HG02798 (cell line): ENCODE measurements around the gene CNP.
"Not testable (repeated sequence)": the region's sequence is repeated elsewhere in the genome, so short reads cannot be mapped to it uniquely, and the experiment has no call there.

ENCODE experiments used
- ATAC-seq: cut with Tn5 transposase; IDR thresholded peaks from one replicate; pipeline ENCODE4 v1.9.1; 2021; ENCODE audit warnings: mild to moderate bottlenecking; ENCODE audit not compliant: unreplicated experiment, poor library complexity

The CNP gene

DNA sequence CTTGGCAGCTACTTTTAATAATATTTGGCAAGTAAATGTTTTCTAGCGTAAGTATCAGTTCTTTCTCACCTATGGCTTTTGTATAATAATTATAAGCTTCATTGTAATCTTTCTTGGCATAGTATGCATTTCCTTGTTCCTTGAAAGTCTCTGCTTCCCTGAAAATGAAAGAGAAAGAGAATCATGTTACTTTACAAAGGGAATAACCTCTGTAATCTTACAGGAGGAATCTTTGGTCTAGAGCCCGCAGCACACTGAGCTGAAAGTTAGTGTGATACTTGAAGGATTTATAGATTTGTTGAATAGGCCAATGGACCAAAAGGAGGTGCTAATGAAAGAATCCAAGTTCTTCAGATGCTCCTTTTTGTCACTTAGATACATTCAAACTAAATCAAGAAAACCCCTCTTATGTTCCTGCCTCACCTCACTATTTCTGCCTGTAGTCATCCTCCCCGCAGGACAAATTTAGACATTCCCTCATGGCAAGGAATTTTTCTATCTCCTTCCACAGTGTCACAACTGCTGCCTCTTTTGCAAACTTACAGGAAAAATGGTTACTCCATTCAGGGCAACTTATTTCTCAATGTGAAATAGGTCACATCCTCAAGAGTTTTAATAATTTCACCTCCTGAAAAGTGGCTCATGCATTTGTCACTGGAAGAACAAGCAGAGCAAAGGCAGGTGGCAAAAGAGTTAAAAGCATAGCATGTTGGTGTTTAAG, 34.0 kb downstream of the CNP start:
- no peak for ATAC-seq

- ATAC-seq, result no peak
These were observed 35.1 kb downstream of the CNP start for GRCh38 chr17:42001729-42002128.

- no peak for ATAC-seq
These were observed 35.7 kb downstream of the CNP start for GRCh38 chr17:42002175-42002791.

GRCh38 chr17:42002792-42003301, 36.3 kb downstream of the CNP start:
- no peak for ATAC-seq

GRCh38 chr17:42005166-42005565, 38.6 kb downstream of the CNP start:
- ATAC-seq, result no peak

DNA sequence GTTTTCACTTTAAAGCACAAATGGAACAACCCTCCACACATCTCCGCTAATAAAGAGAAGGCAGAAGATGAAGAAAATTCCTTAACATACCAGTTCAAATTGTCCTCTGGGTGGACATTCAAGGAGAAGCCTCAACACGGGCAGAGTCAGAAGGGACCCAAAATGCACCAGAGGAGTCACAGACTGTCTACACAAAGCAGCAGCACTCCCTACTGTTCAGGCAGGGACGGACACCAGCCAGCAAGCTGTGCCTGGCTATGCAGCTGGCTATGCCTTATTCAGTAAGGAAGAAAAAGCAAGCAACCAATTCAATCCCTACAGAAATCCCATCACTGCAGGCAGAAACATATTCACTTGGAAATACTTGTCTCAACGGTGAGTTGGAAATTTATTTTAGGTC, 42.6 kb downstream of the CNP start:
- ATAC-seq, result no peak

GRCh38 chr17:42010266-42010680, 43.7 kb downstream of the CNP start:
- ATAC-seq, result not testable (repeated sequence)

- no peak for ATAC-seq
These were observed 44.4 kb downstream of the CNP start for GRCh38 chr17:42010898-42011516.

- ATAC-seq, result not testable (repeated sequence)
These were observed 45.8 kb downstream of the CNP start for GRCh38 chr17:42012363-42012762.

GRCh38 chr17:42013740-42014139, 47.1 kb downstream of the CNP start:
- not testable (repeated sequence) for ATAC-seq

DNA sequence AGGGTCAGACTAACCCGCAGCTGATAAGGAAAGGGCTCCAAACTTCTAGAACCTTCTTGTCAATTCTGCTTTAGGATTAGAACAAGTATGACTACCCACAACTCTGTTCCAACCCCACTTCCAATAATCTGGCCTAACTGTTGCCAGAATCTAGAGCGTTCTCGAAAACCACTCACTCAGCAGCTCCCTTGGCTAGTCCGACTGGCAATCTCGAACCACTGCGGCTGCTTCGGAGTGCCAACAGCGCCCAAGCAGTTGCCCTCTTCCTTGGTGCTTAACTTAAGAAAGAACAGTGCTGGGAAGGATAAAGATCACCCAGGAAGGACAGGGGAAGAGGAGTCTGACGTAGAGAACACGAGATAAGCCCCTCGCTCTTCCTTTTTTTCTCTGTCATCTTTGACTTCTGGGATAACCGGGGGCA, 49.8 kb downstream of the CNP start:
- no peak for ATAC-seq

DNA sequence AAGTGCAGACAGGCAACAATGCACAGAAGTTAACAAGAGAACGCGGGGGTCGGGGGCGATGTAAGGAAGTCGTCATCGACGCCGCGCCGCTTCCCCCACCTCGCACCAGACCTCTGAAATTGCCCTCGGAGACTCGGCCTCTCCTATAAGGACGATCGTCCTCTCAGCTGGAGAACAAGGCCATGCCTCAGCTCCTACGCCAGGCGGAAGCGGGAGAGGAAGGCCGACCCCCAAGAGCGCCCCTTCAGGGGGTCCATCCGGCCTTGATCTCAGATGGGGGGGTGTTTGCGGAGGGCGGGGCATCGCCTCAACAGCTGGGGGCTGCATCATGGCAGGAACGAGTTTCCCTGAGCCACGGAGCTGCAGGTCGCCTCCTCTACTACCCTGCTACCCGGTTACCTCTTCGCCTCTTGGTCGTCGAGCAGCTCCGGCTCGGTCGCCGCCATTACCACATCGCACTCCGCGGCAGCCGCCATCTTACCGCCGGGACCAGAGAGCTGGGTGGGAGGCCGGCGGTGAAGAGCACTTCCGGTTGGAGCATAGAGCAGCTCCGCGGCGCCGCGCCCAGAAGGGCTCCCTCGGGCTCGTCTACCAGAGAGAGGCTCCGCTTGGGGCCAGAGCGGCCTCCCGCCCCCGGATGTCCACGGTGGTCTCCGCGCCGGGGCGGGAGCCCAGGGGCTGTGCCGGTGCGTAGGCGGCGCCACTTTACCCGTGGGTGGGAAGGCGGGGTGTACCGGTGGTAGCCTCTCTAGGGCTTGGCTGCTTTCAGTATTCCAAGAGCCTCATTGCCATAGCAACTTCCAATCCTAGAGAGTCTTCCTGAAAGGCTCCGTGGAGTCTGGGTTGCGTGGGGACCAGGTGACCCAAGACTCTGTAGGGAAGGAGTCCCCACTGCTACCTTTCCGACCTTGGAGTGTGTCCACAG, 50.6 kb downstream of the CNP start, which contains the start of gene DNAJC7:
DNAJC7 (minus strand) TSS at position 499 of the 925 bp plus-strand sequence; CDS start at position 476, 23 bp downstream.
- peak; percentile 85 for ATAC-seq

DNA sequence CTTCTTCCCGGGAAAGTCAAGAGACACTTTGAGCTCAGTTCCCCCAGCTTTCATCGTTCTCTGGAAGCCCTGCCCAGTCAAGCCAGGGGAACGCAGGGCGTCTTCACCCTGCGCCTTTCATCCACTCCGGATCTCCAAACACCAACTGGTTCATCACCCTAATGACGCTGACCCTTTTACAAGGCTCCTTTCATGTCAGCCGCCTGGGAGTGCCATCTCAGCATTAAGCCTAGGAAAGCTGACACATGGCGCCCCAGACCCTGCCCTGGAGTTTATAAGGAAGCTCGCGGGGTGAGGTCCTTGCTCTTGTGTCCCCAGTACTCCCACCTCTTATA, 51.2 kb downstream of the CNP start:
- ATAC-seq, result no peak

- no peak for ATAC-seq
These were observed 51.7 kb downstream of the CNP start for GRCh38 chr17:42018339-42018738.

GRCh38 chr17:42018988-42019387, 52.4 kb downstream of the CNP start:
- no peak for ATAC-seq

GRCh38 chr17:42019509-42020404, 53.2 kb downstream of the CNP start, which contains the start of gene NKIRAS2:
Gene NKIRAS2 (plus strand): TSS chr17:42020090. CDS start chr17:42021578, 1,488 bp downstream.
- peak; percentile 66 for ATAC-seq

- not testable (repeated sequence) for ATAC-seq
These were observed 54.2 kb downstream of the CNP start for GRCh38 chr17:42020845-42021244.

DNA sequence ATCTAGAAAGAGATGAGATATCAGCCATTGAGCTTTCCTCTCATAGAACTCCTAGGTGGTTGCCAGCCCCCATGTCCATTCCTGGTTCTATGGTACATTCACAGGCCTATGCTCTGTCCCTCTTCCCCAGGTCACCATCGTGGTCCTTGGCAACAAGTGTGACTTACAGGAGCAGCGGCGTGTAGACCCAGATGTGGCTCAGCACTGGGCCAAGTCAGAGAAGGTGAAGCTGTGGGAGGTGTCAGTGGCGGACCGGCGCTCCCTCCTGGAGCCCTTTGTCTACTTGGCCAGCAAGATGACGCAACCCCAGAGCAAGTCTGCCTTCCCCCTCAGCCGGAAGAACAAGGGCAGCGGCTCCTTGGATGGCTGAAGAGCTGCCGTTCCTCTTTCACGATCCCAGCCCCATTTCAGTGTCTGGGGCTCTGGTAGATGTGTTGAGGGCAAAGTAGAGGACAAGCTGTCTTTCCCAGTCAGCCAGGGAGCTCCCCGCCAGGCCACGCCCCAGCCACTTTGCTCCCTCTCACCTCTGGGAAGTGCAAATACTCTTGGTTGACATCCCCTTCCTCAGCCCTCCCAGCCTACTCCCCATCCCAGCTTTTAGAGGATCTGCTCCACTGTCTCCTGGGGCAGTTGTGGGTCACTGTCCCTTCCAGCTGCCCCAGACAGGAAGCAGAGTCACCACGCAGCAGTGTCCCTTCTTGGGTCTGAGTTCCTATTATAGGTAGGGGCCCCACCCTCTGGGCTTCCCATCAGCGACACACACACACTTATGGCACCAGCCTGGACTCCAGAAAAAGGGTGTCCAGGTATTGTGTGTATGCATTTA, 57.1 kb downstream of the CNP start:
- no peak for ATAC-seq
